Prostate gland (tissue), 2 donors: ENCODE results near the gene IQCE.
"Not testable (repeated sequence)": the region's sequence is repeated elsewhere in the genome, so short reads cannot be mapped to it uniquely, and the experiment has no call there.

ENCODE experiments used
- POLR2A ChIP-seq: fragments of 450-650 bp; IDR thresholded peaks from one replicate; pipeline ENCODE4 v1.6.1; 2016; ENCODE audit warnings: antibody characterized with exemption, mild to moderate bottlenecking
- TF ChIP-seq, protein P1 (sequence below), 4 experiments: fragments of 200-600 bp in 2 of 4; fragments of 450-650 bp in 2 of 4; sonication (generic) in 2 of 4; IDR thresholded peaks; 1 replicate in 3 of 4; 2 replicates in 1 of 4; pipeline ENCODE4 v1.5.1; 2016 to 2019; ENCODE audit warnings: antibody characterized with exemption in 4 of 4, mild to moderate bottlenecking in 2 of 4, moderate library complexity in 2 of 4

DNA sequence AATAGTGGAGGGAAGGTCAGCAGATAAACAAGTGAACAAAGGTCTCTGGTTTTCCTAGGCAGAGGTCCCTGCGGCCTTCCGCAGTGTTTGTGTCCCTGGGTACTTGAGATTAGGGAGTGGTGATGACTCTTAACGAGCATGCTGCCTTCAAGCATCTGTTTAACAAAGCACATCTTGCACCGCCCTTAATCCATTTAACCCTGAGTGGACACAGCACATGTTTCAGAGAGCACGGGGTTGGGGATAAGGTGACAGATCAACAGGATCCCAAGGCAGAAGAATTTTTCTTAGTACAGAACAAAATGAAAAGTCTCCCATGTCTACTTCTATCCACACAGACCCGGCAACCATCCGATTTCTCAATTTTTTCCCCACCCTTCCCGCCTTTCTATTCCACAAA lies 25.2 kb upstream of the IQCE start:
- TF ChIP-seq, protein P1, sequence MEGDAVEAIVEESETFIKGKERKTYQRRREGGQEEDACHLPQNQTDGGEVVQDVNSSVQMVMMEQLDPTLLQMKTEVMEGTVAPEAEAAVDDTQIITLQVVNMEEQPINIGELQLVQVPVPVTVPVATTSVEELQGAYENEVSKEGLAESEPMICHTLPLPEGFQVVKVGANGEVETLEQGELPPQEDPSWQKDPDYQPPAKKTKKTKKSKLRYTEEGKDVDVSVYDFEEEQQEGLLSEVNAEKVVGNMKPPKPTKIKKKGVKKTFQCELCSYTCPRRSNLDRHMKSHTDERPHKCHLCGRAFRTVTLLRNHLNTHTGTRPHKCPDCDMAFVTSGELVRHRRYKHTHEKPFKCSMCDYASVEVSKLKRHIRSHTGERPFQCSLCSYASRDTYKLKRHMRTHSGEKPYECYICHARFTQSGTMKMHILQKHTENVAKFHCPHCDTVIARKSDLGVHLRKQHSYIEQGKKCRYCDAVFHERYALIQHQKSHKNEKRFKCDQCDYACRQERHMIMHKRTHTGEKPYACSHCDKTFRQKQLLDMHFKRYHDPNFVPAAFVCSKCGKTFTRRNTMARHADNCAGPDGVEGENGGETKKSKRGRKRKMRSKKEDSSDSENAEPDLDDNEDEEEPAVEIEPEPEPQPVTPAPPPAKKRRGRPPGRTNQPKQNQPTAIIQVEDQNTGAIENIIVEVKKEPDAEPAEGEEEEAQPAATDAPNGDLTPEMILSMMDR (IDR thresholded peaks at IDR 0.05) = not testable (repeated sequence)
- not testable (repeated sequence) for TF ChIP-seq POLR2A
